ENCODE data around the gene NRXN3.

Gene NRXN3

GRCh38 chr14:79285263-79285662 lies 1115.1 kb downstream of the NRXN3 start:
- H3K36me3 ChIP-seq (ENCODE audit: low read depth), result no peaks in the 10 kb centered on the region
- ATAC-seq (ENCODE audit: low read depth) (no peak), DNase-seq (ENCODE audit: low spot score) (no peak)
- no peak overlapping the region for H3K27ac ChIP-seq (ENCODE audit: poor library complexity, severe bottlenecking)
- no peak for TF ChIP-seq CTCF (IDR thresholded peaks at IDR 0.05; ENCODE audit: poor library complexity, severe bottlenecking)
- peaks cover 53% of the 10 kb centered on the region for H3K27me3 ChIP-seq (ENCODE audit: insufficient read depth, poor library complexity, severe bottlenecking)
- no peaks in the 10 kb centered on the region for H3K4me1 ChIP-seq (ENCODE audit: insufficient read depth, poor library complexity, severe bottlenecking)
- no peak overlapping the region for H3K4me3 ChIP-seq (ENCODE audit: severe bottlenecking)
- H3K9me3 ChIP-seq (ENCODE audit: severe bottlenecking), result no peaks in the 10 kb centered on the region

- H3K36me3 ChIP-seq (ENCODE audit: low read depth), result no peaks in the 10 kb centered on the region
- DNase-seq (ENCODE audit: low spot score), result no peak
- TF ChIP-seq CTCF (IDR thresholded peaks at IDR 0.05; ENCODE audit: poor library complexity, severe bottlenecking), result no peak
- no peaks in the 10 kb centered on the region for H3K9me3 ChIP-seq (ENCODE audit: severe bottlenecking)
- peaks cover 26% of the 10 kb centered on the region for H3K27me3 ChIP-seq (ENCODE audit: insufficient read depth, poor library complexity, severe bottlenecking)
- H3K27ac ChIP-seq (ENCODE audit: poor library complexity, severe bottlenecking), result no peak overlapping the region
- no peak overlapping the region for H3K4me3 ChIP-seq (ENCODE audit: severe bottlenecking)
- ATAC-seq (ENCODE audit: low read depth), result no peak
- no peaks in the 10 kb centered on the region for H3K4me1 ChIP-seq (ENCODE audit: insufficient read depth, poor library complexity, severe bottlenecking)
Observed at GRCh38 chr14:79287976-79288375, 1117.8 kb downstream of the NRXN3 start.

DNA sequence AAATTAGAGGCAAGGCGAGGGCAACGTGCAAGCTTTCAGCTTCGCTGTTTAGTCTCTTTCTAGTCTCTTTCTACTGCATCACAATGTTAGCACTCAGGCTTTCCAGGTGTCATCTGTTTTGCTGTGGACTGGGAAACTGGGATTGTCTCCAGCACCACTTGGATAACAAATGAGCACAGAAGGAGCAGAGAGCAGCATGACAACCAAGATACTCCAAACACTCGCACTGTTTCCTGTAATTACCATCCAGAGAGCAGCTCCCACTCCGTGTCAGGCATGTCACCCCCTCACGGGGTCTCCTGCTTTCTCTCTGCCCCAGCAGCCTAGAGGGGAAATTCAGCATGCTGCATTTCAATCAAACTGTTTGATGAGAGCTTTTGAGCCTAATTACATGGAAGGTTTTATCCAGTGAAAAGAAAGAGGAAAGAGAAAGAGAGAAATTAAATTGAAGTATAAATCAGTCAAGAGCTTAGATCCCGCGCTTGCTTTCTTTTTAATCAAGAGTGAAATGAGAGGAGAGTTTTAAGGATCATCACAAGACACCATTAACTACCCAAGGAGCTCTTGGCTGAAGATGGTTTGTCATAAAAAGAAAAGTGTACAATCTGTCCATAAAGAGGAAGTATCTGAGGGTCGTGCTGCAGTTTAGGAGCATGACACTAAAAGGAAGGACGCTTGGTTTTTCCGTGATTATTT lies 1123.5 kb downstream of the NRXN3 start:
- H3K36me3 ChIP-seq (ENCODE audit: low read depth), result no peaks in the 10 kb centered on the region
- peaks cover 2% of the 10 kb centered on the region for H3K27me3 ChIP-seq (ENCODE audit: insufficient read depth, poor library complexity, severe bottlenecking)
- H3K4me1 ChIP-seq (ENCODE audit: insufficient read depth, poor library complexity, severe bottlenecking), result no peaks in the 10 kb centered on the region
- no peak for ATAC-seq (ENCODE audit: low read depth)
- no peak for TF ChIP-seq CTCF (IDR thresholded peaks at IDR 0.05; ENCODE audit: poor library complexity, severe bottlenecking)
- no peak for DNase-seq (ENCODE audit: low spot score)
- H3K4me3 ChIP-seq (ENCODE audit: severe bottlenecking), result no peak overlapping the region
- no peak overlapping the region for H3K27ac ChIP-seq (ENCODE audit: poor library complexity, severe bottlenecking)
- no peaks in the 10 kb centered on the region for H3K9me3 ChIP-seq (ENCODE audit: severe bottlenecking)

GRCh38 chr14:79294499-79294898 lies 1124.3 kb downstream of the NRXN3 start:
- Histone ChIP-seq H3K27ac (ENCODE audit: poor library complexity, severe bottlenecking) (no peak overlapping the region), H3K27me3 (ENCODE audit: insufficient read depth, poor library complexity, severe bottlenecking) (no peaks in the 10 kb centered on the region)
- no peak for ATAC-seq (ENCODE audit: low read depth)

More at GRCh38 chr14:79294499-79294898, 1124.3 kb downstream of the NRXN3 start:
- H3K9me3 ChIP-seq (ENCODE audit: severe bottlenecking), result no peaks in the 10 kb centered on the region
- no peak for TF ChIP-seq CTCF (IDR thresholded peaks at IDR 0.05; ENCODE audit: poor library complexity, severe bottlenecking)
- no peak overlapping the region for H3K4me3 ChIP-seq (ENCODE audit: severe bottlenecking)
- no peak for DNase-seq (ENCODE audit: low spot score)
- no peaks in the 10 kb centered on the region for H3K36me3 ChIP-seq (ENCODE audit: low read depth)
- no peaks in the 10 kb centered on the region for H3K4me1 ChIP-seq (ENCODE audit: insufficient read depth, poor library complexity, severe bottlenecking)

All from RWPE2 (cell line).